Myocyte (in vitro differentiated cells): ENCODE data around the gene SLC16A1. TPM values are rescaled to one million over a fixed set of nuclear protein-coding genes. Genes with fewer than 3 reads are reported as not detected.
A peak's percentile ranks its signal among the peaks of the same experiment; 100 is the strongest.
"Not testable (repeated sequence)": the region's sequence is repeated elsewhere in the genome, so short reads cannot be mapped to it uniquely, and the experiment has no call there.

Experiments
- DNase-seq: peaks from one replicate; pipeline ENCODE4 v3.0.0-alpha.2; 2012; ENCODE audit warnings: low read depth
- total RNA-seq: library from RNA; depleted of rRNA; stranded (reverse); fragments of >200 nt; gene quantifications from 2 replicates; pipeline ENCODE4 v1.2.3, GENCODE V29; 2014

SLC16A1 gene
- total RNA-seq, 1 donor from 2014 or later, result 117 TPM

DNA sequence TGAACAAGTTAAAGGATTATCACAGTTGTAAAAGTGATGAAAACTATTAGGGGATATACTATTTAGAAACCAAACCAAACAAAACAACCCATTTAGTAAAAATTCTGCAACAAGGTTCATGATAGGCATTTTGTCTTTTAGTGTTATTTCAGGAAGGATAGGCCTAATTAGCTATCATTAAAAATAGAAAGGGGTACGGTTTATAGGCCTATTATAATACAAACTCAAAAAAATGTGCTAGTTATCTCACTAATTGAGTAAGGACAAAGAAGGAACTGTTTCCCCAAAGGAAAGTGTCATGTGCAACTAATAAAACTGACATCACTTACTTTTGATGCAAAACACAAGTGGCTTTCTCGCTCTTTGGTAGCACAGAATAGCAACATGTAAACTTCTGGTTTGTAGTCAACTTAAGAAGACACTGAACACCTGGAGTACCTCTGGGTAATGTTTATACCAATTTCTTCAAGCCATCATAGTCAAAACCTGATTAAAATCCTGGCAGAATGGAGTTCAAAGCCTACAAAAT, 28.5 kb downstream of the SLC16A1 start:
- no peak for DNase-seq

DNA sequence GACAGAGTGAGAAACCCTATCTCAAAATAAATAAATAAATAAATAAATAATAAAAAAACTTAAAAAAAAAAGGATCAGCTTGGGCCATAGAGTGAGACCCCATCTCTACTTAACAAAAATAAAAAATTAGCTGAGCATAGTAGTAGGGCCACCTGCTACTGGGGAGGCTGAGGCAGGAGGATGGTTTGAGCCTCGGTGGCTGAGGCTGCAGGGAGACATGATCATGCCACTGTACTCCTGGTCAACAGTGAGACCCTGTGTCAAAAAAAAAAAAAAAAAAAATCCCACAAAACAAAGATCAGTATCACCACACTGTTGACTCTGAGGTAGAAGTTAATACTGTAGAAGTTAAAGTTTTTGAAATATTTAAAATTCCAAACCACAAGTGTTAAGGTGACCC, 29.1 kb downstream of the SLC16A1 start:
- DNase-seq, result no peak

DNA sequence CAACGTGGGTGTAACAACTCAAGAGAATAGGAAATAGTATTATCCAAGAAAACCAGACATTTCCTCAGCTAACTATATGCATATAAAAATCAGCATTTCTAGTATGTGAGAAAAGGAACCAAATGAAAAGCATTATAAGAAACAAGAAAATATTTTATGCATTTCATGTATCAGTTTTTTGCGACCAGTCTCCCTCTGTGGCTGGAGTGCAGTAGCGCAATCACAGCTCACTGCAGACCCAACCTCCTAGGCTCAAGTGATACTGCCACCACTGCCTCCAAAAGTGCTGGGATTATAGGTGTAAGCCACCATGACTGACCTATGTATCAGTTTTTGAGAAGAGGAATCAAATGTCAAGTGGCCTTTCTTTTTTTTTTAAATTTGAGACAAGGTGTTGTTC, 31.0 kb downstream of the SLC16A1 start:
- no peak for DNase-seq

DNA sequence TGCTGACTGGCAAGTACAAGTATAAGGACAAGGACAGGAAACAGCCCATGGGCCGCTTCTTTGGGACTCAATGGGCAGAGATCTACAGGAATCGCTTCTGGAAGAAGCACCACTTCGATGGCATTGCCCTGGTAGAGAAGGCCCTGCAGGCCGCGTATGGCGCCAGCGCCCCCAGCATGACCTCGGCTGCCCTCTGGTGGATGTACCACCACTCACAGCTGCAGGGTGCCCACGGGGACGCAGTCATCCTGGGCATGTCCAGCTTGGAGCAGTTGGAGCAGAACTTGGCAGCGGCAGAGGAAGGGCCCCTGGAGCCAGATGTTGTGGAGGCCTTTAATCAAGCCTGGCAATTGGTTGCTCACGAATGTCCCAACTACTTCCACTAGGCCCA, 32.0 kb downstream of the SLC16A1 start:
- no peak for DNase-seq

DNA sequence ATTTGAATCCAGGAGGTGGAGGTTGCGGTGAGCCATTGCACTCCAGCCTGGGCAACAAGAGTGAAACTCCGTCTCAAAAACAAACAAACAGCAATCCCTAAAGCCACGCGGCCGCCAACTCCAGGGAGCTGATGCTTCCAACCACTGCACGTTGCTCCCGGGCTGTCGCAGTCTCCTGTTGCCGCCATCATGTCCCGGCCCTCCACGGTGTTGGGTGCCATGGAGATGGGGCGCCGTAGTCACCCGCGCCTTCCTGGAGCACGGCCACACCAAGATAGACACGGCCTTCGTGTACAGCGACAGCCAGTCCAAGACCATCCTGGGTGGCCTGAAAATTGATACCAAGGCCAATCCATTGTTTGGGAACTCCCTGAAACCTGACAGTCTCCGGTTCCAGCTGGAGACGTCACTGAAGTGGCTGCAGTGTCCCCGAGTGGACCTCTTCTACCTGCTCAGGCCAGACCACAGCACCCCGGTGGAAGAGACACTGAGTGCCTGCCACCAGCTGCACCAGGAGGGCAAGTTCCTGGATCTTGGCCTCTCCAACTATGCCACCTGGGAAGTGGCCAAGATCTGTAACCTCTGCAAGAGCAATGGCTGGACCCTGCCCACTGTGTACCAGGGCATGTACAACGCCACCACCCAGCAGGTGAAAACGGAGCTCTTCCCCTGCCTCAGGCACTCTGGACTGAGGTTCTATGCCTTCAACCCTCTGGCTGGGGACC, 32.6 kb downstream of the SLC16A1 start:
- DNase-seq, result no peak

GRCh38 chr1:112911506-112912220, 44.3 kb downstream of the SLC16A1 start:
- DNase-seq, result no peak

DNA sequence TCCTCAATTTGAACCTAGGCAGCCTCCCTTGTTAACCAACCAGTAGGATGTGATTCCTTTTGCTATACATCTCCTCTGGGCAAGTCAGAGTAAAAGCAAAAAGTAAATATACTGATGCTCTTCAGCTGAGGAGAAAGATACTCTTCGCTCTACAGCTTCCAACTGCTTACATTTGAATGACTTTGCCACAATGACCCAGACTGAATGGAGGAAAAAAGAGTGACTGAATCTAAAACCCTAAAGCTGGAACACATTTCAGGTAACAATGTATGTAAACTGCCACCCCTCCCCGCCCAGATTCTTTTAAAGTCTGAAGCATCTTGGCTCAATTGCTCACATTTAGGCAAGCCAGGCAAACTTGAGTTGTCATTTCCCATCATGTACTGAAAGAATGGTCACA, 46.1 kb downstream of the SLC16A1 start:
- no peak for DNase-seq

DNA sequence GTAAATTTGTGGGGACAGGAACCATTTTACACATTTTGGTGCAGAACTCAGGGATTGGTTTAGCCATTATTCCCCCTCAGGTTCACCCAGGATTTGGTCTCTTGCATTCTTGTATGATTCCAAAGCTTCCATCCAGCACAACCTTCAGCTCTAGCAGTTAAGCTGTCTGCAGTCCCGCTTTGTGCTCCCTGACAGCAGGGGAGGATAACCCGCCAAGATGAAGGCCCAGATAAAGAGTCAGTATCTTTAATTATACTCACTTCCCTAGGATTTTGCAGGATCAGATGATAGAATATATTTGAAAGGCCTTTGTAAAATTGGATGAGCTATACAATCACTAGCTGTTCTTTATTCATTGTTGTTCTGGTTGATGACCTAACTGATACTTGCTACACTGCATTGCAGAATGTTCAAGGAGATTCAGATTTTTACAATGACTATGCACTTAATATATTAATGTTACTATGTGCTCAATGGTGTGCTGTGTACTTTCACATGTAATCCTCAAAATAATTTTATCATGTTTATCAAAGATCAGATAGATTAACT, 49.8 kb downstream of the SLC16A1 start:
- DNase-seq, result no peak

DNA sequence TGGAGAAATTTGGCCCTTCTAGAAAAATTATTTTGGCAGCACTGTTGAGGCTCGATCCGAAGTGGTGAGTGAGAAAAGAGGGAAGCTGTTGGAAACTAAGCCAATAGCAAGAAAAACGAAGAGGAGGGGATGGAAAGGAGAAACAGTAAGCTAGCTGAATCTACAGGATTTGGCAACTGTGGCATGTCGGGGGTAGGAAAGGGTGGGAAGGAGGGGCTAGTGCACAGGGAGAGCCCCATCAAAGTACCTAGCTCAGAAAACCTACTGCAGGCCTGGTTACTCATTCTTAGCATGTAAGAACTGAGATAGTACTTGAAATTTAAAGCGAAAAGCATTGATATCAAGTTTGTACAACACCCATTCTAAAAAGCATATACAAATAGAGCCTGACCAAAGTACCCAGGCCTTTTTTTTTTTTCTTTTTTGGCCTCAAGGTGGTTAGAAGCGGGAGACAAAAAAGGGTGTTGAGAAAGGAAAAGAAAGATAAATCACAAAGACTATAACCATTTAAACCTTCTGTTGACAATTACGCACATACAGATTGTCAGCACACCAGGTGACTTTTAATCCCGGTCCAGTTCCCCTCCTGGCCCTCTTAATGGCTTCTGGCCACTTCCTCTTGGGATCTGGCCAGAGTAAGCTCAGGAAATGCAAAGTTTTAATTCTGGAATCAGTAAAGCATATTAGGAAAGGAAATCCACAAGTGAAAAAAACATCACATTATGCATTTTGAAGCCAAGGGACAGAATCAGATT, 50.4 kb downstream of the SLC16A1 start:
- DNase-seq, result peak; percentile 7

- no peak for DNase-seq
Measured at GRCh38 chr1:112904831-112905261, 51.1 kb downstream of the SLC16A1 start.

DNA sequence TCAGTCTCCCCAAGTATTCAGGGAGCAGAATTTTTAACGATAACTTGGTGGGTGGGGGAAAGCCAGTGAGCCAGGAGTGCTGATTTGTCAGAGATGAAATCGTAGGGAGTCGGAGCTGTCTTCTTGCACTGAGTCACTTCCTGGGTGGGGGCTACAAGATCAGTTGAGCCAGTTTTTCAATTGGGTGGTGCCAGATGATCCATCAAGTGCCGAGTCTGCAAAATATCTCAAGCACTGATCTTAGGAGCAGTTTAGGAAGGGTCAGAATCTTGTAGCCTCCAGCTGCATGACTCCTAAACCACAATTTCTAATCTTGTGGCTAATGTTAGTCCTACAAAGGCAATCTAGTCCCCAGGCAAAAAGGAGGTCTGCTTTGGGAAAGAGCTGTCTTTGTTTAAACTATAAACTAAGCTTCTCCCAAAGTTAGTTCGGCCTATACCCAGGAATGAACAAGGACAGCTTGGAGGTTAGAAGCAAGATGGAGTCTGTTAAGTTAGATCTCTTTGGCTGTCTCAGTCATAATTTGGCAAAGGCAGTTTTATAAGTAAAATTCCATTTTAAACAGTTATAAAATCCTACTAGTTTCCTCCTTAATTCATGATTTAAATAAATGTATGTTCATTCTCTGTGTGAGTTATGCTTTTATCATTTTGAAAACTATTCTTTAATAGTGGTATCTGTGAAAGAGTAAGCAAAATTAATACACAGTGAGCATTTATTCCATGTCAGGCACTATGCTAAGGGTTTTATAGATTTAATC, 51.7 kb downstream of the SLC16A1 start:
- DNase-seq, result peak; percentile 37

- DNase-seq, result no peak
Measured at GRCh38 chr1:112902221-112902620, 53.8 kb downstream of the SLC16A1 start.

DNA sequence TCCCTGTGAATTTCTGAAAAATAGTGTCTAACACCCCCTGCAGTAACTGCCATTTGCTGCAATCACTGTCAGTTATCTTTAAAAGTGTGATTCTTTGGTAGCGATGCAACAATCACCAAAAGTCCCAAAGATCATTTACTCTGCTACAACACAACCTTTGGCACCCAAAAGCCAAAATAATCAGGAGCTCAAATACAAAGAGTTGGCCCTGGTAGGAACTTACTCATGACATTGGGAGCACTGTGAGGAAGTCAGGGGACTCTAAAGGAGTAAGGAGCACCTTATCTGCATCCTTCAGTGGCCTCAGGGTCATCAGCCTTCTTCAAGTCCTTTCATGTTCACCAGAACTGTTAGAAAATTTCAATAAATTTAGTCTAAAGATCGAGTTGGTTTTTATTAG, 54.6 kb downstream of the SLC16A1 start:
- DNase-seq, result no peak

DNA sequence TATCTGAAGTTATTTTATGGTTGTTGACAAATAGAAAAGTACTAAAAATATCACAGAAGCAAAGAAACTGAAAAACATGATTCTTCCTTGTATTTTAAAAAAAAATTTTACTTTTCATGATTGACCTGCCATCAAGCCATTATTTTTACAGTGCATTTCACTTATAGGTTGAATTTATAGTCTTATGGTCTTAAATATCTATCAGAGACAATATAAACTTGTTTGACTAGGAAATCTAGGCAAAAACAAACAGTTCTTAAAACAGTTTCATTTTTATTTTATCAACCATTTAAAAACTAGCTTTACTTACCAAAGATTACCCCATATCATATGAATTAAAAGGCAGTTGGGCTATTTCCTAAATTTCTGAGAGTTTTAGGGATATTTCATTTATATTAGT, 59.2 kb downstream of the SLC16A1 start:
- DNase-seq, result no peak

DNA sequence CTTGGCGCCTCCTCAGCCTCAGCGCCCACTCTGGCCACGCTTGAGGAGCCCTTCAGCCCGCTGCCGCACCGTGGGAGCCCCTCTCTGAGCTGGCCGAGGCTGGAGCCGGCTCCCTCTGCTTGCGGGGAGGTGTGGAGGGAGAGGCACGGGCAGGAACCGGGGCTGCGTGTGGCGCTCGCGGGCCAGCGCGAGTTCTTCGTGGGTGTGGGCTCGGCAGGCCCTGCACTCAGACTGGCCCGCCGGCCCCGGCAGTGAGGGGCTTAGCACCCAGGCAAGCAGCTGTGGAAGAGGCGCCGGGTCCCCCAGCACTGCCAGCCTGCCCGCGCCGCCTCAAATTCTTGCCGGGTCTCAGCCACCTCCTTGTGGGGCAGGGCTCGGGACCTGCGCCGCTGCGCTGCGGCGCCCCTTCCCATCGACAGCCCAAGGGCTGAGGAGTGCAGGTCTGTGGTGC, 61.4 kb downstream of the SLC16A1 start:
- no peak for DNase-seq

GRCh38 chr1:112894010-112894292, 62.0 kb downstream of the SLC16A1 start:
- DNase-seq, result no peak

- no peak for DNase-seq
Measured at GRCh38 chr1:112893288-112894009, 62.5 kb downstream of the SLC16A1 start.

GRCh38 chr1:112889906-112890305, 66.1 kb downstream of the SLC16A1 start:
- DNase-seq, result not testable (repeated sequence)

DNA sequence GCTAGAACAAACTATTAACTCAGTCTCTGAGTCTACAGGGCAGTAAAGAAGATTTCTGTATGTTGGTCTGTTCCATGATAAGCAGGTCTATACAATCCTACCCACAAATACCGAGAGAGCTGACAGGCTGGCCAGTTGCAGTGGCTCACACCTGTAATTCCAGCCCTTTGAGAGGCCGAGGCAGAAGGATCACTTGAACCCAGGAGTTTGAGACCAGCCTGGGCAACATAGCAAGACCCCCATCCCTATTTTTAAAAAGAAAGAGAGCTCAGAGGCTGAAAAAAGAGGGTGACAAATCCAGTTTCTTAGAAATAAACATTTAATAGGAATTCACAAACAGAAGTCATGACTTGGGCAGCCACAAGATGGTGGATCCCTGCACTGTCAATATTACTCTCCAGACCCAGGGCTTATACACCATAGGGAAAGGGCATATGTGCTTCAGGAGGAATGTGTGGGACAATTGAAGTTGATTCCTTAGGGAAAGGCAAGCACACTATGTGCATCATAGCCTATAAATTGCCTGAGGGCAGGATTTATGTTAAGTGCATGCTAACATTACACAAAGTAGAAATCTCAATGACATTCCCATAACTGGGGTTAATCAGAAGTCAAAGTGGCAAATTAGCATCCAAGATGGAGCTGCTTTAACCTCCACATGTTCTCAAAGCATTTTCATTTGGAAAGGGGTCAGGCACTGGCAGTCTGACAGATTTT, 66.8 kb downstream of the SLC16A1 start:
- no peak for DNase-seq

GRCh38 chr1:112888630-112889029, 67.4 kb downstream of the SLC16A1 start:
- DNase-seq, result no peak
